Gastroesophageal sphincter (tissue), 4 donors: ENCODE results near the gene MINDY1. TPM values are rescaled to one million over a fixed set of nuclear protein-coding genes. Genes with fewer than 3 reads are reported as not detected.

Experiments used
- ATAC-seq: fragments of 150-250 bp; one replicate; pipeline ENCODE4 v1.9.1; 2016; ENCODE audit warnings: mild to moderate bottlenecking, moderate library complexity
- H3K27ac ChIP-seq, 4 donors: fragments of 200-600 bp; sonication (generic) in 3 of 4; 1 replicate in 3 of 4; 2 replicates in 1 of 4; pipeline ENCODE4 v1.5.1; 2016 to 2019
- H3K27me3 ChIP-seq: fragments of 200-600 bp; sonication (generic); one replicate; pipeline ENCODE4 v1.5.1; 2019
- H3K36me3 ChIP-seq, 2 donors: fragments of 200-600 bp; sonication (generic); one replicate each; pipeline ENCODE4 v1.5.1; 2019; ENCODE audit warnings: control low read depth in 1 of 2
- H3K4me1 ChIP-seq, 3 donors: fragments of 200-600 bp; sonication (generic); 1 replicate in 2 of 3; 2 replicates in 1 of 3; pipeline ENCODE4 v1.5.1; 2016 to 2019; ENCODE audit warnings: control low read depth in 2 of 3
- H3K4me3 ChIP-seq, 2 donors: fragments of 200-600 bp; sonication (generic); one replicate each; pipeline ENCODE4 v1.5.1; 2019; ENCODE audit warnings: mild to moderate bottlenecking in 1 of 2, moderate library complexity in 1 of 2
- H3K9me3 ChIP-seq, 3 donors: fragments of 200-600 bp; sonication (generic); one replicate each; pipeline ENCODE4 v1.5.1; 2017 to 2019; ENCODE audit warnings: control low read depth in 2 of 3
- EP300 ChIP-seq: sonication (generic); formaldehyde crosslinking; IDR thresholded peaks from one replicate; pipeline ENCODE4 v1.6.1; 2017; ENCODE audit warnings: antibody characterized with exemption, mild to moderate bottlenecking
- POLR2A ChIP-seq, 2 donors: fragments of 450-650 bp; IDR thresholded peaks; one replicate each; pipeline ENCODE4 v1.6.1; 2017; ENCODE audit warnings: antibody characterized with exemption in 2 of 2, mild to moderate bottlenecking in 2 of 2, moderate library complexity in 1 of 2
- POLR2AphosphoS5 ChIP-seq: sonication (generic); formaldehyde crosslinking; IDR thresholded peaks from one replicate; pipeline ENCODE4 v1.6.1; 2017; ENCODE audit warnings: antibody characterized with exemption
- WGBS, 2 donors: methylation state at CpG; one replicate each; pipeline ENCODE4 v1.1.5; 2018; ENCODE audit warnings: low coverage in 1 of 2; 5-methylcytosine and 5-hydroxymethylcytosine counted together
- total RNA-seq, 4 donors: library from RNA; depleted of rRNA; stranded (reverse); fragments of >200 nt; gene quantifications; one replicate each; pipeline ENCODE4 v1.1.0, GENCODE V29; 2016
- TF ChIP-seq, protein P1 (sequence below), 4 experiments: fragments of 200-600 bp in 2 of 4; fragments of 450-650 bp in 2 of 4; sonication (generic) in 1 of 4; IDR thresholded peaks; one replicate each; pipeline ENCODE4 v1.5.1; 2017 to 2019; ENCODE audit warnings: antibody characterized with exemption in 4 of 4, mild to moderate bottlenecking in 2 of 4, moderate library complexity in 2 of 4

MINDY1 gene
- total RNA-seq, 4 donors from 2014 or later = 21.2 to 39.2 (median 33.2) TPM

DNA sequence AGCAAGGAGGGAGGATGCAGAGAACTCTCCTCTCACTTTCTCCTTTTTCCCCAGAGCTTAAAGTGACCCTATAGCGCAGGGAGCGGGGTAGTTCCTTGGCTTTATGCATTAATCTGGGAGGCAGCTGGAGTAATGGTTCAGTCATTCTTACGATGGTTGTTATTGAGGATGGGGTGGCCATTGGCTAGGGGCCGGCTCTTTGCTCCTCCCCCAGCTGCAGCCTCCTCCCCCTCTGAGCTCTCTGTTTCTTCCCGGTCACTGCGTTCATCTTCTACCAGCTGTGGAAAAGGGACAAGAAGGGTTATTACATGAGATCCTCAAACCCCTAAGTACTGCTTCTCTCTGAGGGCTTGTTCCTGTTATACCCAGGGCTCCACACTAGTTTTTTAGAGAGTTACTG is 40.7 kb downstream of the MINDY1 start:
- H3K4me3 ChIP-seq = no peak overlapping the region
- no peaks in the 10 kb centered on the region for H3K27me3 ChIP-seq
- ATAC-seq = no peak
- peaks cover 4 to 82% of the 10 kb centered on the region in 2 donors for H3K36me3 ChIP-seq
- peaks cover 0 to 31% (median 8%) of the 10 kb centered on the region in 3 donors for H3K4me1 ChIP-seq
- 48 to 55% methylated on average over 4 to 6 of the region's 6 CpGs for WGBS, 2 donors
- no peaks in the 10 kb centered on the region for H3K9me3 ChIP-seq
- no peak overlapping the region for H3K27ac ChIP-seq
- TF ChIP-seq, protein P1, sequence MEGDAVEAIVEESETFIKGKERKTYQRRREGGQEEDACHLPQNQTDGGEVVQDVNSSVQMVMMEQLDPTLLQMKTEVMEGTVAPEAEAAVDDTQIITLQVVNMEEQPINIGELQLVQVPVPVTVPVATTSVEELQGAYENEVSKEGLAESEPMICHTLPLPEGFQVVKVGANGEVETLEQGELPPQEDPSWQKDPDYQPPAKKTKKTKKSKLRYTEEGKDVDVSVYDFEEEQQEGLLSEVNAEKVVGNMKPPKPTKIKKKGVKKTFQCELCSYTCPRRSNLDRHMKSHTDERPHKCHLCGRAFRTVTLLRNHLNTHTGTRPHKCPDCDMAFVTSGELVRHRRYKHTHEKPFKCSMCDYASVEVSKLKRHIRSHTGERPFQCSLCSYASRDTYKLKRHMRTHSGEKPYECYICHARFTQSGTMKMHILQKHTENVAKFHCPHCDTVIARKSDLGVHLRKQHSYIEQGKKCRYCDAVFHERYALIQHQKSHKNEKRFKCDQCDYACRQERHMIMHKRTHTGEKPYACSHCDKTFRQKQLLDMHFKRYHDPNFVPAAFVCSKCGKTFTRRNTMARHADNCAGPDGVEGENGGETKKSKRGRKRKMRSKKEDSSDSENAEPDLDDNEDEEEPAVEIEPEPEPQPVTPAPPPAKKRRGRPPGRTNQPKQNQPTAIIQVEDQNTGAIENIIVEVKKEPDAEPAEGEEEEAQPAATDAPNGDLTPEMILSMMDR (IDR thresholded peaks at IDR 0.05) = no peak
- TF ChIP-seq EP300 (no peak), POLR2A (IDR thresholded peaks at IDR 0.05) (no peak), POLR2AphosphoS5 (no peak)

DNA sequence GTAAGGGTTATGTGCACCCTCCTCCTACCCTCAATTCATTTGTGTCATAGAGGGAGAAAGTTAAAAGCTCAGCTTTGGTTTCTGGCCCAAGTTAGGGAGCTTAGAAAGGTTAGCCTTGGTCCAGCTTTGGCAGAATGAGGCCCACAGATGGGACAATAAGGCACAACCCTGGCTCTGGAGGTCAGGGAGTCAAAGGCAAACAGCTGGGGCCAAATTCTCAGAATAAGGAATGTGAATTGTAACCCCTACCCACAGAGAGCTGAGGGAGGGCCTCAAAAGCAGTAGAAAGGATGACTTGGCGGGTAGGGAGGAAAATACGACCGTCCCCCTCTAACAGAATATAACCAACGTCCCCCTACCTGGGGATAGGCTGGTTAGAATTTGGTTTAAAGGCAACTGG is 41.1 kb downstream of the MINDY1 start:
- TF ChIP-seq POLR2AphosphoS5 (no peak), EP300 (no peak), POLR2A (IDR thresholded peaks at IDR 0.05) (no peak)
- TF ChIP-seq, protein P1 (IDR thresholded peaks at IDR 0.05) = no peak
- Histone ChIP-seq H3K36me3 (peaks cover 4 to 86% of the 10 kb centered on the region in 2 donors), H3K4me3 (no peak overlapping the region), H3K4me1 (peaks cover 0 to 27% (median 4%) of the 10 kb centered on the region in 3 donors), H3K27ac (no peak overlapping the region), H3K27me3 (no peaks in the 10 kb centered on the region), H3K9me3 (no peaks in the 10 kb centered on the region)
- WGBS, 2 donors = 72 to 90% methylated on average over 2 to 4 of the region's 4 CpGs
- no peak for ATAC-seq

DNA sequence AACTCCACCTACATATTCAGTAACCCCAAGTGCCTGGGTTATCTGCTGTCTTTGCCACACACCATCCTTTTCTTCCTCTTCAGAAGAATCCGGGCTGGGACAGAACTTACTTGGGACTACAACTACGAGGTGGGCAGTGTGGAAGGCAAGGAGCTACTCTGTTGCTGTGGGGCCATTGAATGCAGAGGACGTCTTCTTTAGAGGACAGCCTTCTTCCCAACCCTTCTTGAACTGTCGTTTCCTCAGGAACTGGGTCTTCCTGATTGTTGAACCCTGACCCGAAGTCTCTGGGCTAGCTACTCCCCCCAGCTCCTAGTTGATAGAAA is 42.6 kb downstream of the MINDY1 start:
- H3K36me3 ChIP-seq = peaks cover 4 to 100% of the 10 kb centered on the region in 2 donors

DNA sequence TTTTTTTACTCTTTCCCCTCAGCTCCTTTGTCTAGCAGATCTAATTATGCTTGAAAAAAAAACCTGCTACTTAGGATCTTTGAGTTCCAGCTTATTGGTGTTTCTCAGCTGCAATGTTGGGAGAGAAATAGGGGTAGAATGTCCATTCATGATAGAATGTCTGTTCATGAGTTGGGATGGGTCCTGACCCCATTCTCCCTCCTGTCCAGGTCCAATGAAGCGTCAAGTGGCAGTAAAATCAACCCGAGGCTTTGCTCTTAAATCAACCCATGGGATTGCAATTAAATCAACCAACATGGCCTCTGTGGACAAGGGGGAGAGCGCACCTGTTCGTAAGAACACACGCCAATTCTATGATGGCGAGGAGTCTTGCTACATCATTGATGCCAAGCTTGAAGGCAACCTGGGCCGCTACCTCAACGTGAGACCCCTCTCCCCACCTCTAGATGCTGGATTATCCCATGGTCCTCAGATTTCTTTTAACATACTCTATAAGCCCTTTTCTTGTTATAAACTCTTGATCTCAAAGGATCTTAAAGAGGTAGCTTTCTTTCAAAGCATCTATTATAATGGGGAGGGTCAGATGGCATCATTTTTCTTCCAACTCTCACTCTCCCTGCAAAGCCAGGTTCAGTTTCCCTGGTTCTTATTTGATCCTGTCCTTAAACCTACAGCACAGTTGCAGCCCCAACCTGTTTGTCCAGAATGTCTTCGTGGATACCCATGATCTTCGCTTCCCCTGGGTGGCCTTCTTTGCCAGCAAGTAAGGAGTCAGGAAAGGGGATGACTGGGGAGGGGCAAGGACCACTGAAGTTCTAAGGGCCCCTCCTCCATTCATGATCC is 43.2 kb downstream of the MINDY1 start:
- no peak overlapping the region for H3K27ac ChIP-seq
- TF ChIP-seq, protein P1 (IDR thresholded peaks at IDR 0.05) = no peak
- TF ChIP-seq POLR2AphosphoS5 (no peak), POLR2A (IDR thresholded peaks at IDR 0.05) (no peak), EP300 (no peak)
- 83 to 90% methylated on average over 2 to 8 of the region's 10 CpGs for WGBS, 2 donors

More for the DNA sequence above, 42.6 kb downstream of the MINDY1 start:
- no peak overlapping the region for H3K4me3 ChIP-seq
- H3K27me3 ChIP-seq = no peaks in the 10 kb centered on the region
- no peak for ATAC-seq
- H3K4me1 ChIP-seq = peaks cover 0 to 13% (median 0%) of the 10 kb centered on the region in 3 donors
- WGBS, 2 donors = 63% methylated on average over 4 of the region's 5 CpGs; no CpG with 5 or more reads in 1 of the 2 donors
- TF ChIP-seq EP300 = no peak
- no peak for TF ChIP-seq POLR2A (IDR thresholded peaks at IDR 0.05)
- H3K9me3 ChIP-seq = no peaks in the 10 kb centered on the region
- no peak overlapping the region for H3K27ac ChIP-seq

DNA sequence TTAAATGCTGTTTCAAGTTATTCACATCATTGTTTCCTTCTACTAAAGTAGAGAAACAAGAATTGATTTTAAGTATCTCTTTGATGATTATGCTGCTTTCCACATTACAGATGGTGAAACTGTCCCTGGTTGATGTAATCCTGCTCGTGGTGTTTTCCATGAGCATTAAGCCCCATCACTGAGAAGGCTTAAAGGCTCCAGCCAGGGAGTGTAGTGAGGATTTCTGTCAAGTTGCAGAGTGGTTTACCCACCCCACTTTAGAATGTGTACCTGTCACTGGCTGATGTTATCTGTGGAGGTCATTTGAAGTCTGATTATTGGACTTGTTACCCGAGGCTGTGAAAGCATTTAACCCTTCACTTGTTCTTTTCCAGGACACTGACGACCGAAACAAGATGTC is 44.9 kb downstream of the MINDY1 start:
- Histone ChIP-seq H3K27me3 (no peaks in the 10 kb centered on the region), H3K9me3 (no peaks in the 10 kb centered on the region), H3K4me1 (no peaks in the 10 kb centered on the region), H3K27ac (no peak overlapping the region), H3K36me3 (peaks cover 0 to 100% of the 10 kb centered on the region in 2 donors), H3K4me3 (no peak overlapping the region)
- WGBS, 2 donors = 54 to 75% methylated on average over 4 of the region's 4 CpGs
- TF ChIP-seq POLR2AphosphoS5 (no peak), POLR2A (IDR thresholded peaks at IDR 0.05) (no peak), EP300 (no peak)
- TF ChIP-seq, protein P1 (IDR thresholded peaks at IDR 0.05) = no peak
- ATAC-seq = no peak

More for the DNA sequence above, 43.2 kb downstream of the MINDY1 start:
- Histone ChIP-seq H3K27me3 (no peaks in the 10 kb centered on the region), H3K4me1 (peaks cover 0 to 7% (median 0%) of the 10 kb centered on the region in 3 donors), H3K9me3 (no peaks in the 10 kb centered on the region), H3K36me3 (peaks cover 4 to 100% of the 10 kb centered on the region in 2 donors), H3K4me3 (no peak overlapping the region)
- no peak for ATAC-seq
